ENCODE measurements around the gene CERS1.

Gene CERS1

GRCh38 chr19:18898607-18899408 lies 2.9 kb upstream of the CERS1 start:
- no peak for DNase-seq

GRCh38 chr19:18898081-18898606 lies 2.2 kb upstream of the CERS1 start:
- DNase-seq: no peak

DNA sequence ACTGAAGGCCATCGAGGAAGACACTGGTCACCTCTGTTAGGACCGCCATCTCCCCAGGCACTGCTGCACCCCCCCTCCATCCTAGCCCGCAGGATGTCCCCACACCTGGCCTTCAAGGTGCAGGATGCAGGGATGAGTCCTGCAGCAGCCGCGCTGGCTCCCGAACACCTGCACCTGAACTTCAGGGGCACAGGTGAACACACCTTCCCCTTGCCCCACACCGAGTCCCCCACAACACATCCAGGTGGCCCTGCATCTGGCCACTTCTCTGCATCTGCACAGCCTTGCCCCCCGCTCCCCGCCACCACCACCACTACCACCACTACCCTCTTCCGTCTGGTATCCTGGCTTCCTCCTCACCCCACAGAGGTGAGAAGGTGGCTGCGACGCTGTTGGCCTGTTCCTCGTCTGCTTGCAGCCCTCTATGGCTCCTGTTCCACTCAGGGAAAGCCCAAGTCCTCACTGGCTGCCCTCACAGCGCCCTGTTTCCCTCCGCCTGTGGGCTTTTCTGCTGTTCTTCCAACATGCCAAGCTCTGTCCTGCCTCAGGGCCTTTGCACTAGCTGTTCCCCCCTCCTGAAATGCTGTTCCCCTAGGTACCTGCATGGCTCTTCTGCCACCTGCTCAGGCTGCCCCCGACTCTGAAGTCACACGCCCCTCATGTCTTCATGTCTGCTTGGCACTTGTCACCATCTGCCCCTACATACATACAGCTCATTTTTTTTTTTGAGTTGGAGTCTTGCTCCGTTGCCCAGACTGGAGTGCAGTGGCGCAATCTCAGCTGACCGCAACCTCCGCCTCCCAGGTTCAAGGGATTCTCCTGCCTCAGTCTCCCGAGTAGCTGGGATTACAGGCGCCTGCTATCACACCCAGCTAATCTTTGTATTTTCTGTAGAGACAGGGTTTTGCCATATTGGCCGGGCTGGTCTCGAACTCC lies 1.4 kb upstream of the CERS1 start:
- DNase-seq: no peak

DNA sequence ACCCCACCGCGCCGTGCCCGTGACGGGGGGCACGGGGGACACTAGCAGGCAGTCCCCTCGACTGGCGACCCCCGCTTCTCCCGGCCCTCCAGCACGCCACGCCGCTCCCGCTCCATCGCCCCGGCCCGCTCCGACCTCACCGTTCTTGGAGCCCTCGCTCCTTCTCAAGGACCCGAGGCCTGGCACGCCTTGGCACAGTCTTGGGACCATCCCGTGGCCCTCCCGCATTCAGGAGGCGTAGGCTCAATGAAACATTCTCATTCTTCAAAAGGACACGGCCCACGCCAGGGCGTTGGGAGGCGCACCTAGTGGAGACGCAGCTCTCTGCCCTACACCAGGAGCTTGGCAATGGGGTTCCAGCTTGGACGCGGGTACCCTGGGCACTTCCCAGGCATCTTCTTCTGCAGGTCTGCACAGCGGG lies 473 bp upstream of the CERS1 start:
- no peak for DNase-seq

GRCh38 chr19:18895038-18895823 lies 727 bp downstream of the CERS1 start:
- peak; percentile 43 for DNase-seq

GRCh38 chr19:18894254-18895037 lies 1.5 kb downstream of the CERS1 start:
- DNase-seq: no peak

DNA sequence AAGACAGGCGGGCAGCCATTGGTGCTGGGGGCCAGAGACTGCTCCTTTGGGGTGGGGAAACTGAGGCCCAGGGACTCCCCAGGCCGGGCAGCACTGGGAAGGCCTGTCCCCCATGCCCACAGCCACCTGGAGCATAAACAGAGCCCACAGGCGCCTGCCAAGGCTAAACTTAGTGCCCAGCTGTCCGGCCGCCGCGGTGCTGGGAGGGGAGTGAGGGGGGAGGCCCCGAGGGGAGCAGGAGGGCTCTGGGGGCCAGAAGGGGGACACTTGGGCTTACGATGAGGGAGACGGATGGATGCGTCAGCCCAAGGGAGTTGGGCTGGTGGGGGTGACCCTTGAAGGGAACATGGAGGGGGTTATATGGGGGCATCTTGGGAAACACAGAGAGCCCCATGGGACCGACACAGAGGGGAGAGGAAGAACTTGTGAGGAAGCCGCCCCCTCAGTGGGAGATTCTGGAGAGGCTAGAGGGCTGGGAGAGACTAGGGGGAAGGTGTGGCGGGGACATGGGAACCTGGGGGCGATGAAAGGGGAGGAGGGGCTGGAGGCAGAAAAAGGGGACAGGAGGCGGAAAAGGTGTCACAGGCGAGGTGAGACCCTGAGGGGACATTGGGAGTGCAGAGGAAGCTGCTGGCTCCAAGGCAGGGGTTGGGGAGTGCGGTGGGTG lies 2.2 kb downstream of the CERS1 start:
- DNase-seq: no peak

DNA sequence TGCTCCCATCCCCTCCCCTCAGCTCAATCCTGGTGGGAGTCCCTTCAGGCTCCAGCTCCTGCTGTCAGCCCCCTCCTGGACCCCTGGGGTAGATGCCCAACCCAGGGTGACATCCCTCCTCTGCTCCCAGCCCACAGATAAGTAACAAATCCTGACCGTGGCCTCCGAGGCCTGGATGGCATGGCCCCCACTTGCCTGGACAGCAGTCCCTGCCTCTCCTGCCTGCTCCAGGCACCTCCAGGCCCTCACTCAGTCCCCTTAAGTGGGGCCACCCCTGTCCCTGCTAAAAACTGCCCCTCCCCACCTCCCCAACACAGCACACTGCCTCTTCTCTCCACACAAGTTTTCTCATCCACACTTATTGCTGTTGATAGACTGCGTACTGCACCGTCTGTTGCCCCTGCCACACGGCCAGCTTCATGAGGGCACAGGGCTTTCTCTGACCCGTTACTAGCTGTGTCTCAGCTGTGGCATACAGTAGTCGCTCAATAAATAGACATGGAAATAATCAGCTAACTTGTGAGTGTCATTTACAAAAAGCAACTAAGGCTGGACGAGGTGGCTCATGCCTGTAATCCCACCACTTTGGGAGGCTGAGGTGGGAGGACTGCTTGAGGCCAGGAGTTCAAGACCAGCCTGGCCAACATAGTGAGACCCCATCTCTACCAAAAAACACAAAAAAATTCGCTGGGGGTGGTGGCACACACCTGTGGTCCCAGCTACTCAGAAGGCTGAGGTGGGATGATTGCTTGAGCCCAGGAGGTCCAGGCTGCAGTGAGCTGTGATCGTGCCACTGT lies 5.8 kb downstream of the CERS1 start:
- DNase-seq: no peak

- DNase-seq: no peak
Observed at GRCh38 chr19:18886972-18887371, 9.0 kb downstream of the CERS1 start.

- DNase-seq: no peak
Observed at GRCh38 chr19:18883526-18884304, 12.2 kb downstream of the CERS1 start.

- DNase-seq: no peak
Observed at GRCh38 chr19:18881491-18881890, 14.5 kb downstream of the CERS1 start.

DNA sequence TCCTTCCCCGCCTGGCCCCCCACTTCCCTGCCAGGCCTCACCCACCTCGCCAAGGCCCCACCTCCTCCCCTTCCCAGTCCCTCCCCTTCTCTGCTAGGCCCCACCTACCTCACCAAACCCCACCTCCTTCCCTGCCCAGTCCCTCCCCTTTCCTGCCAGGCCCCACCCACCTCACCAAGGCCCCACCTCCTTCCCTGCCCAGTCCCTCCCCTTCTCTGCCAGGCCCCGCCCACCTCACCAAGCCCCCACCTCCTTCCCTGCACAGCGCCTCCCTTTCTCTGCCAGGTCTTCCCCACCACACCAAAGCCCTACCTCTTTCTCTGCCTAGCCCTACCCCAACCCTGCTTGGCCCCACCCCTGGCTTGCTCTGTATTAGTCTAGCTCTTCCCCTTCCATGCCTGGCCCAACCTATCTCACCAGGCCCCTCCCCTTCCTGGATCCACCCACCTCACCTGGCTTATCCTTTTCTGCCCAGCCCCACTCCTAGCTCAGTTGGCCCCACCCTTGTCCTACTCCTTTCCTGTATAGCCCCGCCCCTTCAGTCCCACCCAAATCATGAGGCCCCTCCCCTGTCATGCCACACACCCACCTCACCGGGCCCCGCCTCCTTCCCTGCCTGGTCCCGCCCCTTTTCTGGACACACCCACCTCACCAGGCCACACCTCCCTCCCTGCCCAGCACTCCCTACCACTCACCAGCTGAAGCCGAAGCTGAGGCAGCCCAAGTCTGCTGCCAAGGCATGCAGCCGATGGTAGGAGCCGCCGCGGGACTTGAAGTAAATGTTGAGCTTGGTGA lies 16.2 kb downstream of the CERS1 start:
- no peak for DNase-seq

- no peak for DNase-seq
Observed at GRCh38 chr19:18878858-18879578, 16.9 kb downstream of the CERS1 start.

DNA sequence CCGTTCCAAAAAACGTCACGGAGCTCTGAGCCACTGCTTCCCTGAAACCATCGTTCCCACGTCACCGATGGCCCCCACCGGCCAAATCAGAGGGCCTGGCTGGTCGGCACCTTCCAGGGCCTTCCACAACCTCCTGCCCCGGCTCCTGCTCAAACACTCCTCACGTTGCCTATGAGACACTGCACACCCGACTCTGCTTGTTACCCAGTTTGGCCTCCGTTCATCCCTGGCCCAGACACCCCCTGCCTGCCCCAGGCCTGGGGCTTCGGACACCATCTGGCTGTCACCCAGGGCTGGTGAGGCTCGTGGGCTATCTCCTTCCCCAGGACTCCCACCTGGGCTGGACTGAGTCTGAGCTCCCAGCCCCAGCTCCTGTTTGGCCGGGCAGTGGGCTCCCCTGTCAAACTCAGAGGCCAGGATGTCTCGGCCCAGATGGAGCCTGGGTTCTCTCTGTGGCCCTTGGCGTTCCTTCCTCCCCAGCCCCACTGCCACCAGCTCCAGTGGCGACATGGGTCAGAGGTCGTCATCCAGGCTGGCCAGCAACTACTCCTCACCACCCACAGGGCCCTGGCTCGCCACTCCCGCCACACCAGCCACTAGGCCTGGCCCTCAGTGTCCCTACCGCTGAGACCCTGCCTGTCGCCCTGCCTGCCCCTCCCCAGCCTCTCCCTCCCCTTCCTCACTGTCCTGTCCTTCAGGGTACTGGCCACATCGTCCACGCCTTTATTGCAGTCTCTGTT lies 17.7 kb downstream of the CERS1 start:
- no peak for DNase-seq

DNA sequence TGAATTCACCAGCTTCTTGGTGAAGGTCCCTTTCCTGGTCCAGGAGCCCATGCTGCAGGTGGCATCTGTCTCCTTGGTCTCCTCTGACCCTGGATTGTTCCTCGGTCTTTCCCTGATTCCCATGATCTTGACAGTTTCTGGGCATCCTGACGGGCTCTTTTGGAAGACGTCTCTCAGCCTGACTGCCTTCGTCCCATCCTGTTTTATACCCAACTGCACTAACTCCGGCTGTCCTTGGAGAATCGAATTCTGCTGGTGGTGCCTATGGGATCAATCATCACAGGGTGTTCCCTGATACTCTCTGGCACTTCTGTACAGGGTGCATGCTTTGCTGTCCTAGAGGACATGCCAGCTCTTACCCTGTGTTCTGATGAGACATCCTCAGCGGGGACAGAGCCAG lies 19.1 kb downstream of the CERS1 start:
- no peak for DNase-seq

DNA sequence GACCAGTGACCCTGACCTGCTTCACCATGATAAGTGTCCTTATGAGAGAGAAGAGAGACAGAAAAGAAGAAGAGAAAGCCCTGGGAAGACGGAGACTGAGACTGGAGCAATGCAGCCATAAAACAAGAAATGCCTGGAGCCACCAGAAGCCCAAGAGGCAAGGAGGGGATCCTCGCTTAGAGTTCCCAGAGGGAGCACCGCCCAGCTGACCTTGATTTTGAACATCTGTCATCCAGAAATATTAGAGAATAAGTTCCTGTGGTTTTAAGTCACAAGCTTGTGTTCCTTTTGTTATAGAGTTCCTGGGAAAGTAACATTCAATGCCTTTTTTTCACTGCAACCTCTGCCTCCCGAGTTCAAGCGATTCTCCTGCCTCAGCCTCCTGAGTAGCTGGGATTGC lies 20.2 kb downstream of the CERS1 start:
- no peak for DNase-seq

GRCh38 chr19:18871543-18871942 lies 24.4 kb downstream of the CERS1 start:
- DNase-seq: no peak
